Neural cell (in vitro differentiated cells): ENCODE results near the gene PPY. TPM values are rescaled to one million over a fixed set of nuclear protein-coding genes. Genes with fewer than 3 reads are reported as not detected.
A peak's percentile ranks its signal among the peaks of the same experiment; 100 is the strongest.

ENCODE experiments used
- H2AFZ ChIP-seq: fragments of 200-600, 300-800 bp; sonication (generic), shearing (Covaris generic); 2 replicates; pipeline ENCODE4 v1.6.0; 2014; ENCODE audit warnings: low read depth, mild to moderate bottlenecking, antibody characterized with exemption, low read length, moderate library complexity
- H3F3A ChIP-seq: fragments of 200-600 bp; shearing (Covaris generic); 2 replicates; pipeline ENCODE4 v1.6.1; 2016; ENCODE audit warnings: mild to moderate bottlenecking, moderate library complexity, mixed read lengths, antibody characterized with exemption, low read length; ENCODE audit not compliant: insufficient read depth, poor library complexity, severe bottlenecking
- H3K27ac ChIP-seq: fragments of 200-600, 300-800 bp; sonication (generic), shearing (Covaris generic); 2 replicates; pipeline ENCODE4 v1.5.1; 2014; ENCODE audit warnings: mild to moderate bottlenecking, low read length, moderate library complexity
- H3K27me3 ChIP-seq: fragments of 300-800, 200-600 bp; sonication (generic), shearing (Covaris generic); 2 replicates; pipeline ENCODE4 v1.6.0; 2014; ENCODE audit warnings: mild to moderate bottlenecking, low read depth, low read length, moderate library complexity; ENCODE audit not compliant: insufficient read depth
- H3K36me3 ChIP-seq: fragments of 300-800, 200-600 bp; sonication (generic), shearing (Covaris generic); 2 replicates; pipeline ENCODE4 v1.5.1; 2014; ENCODE audit warnings: mild to moderate bottlenecking, antibody characterized with exemption, low read length, moderate library complexity; ENCODE audit not compliant: insufficient read depth
- H3K4me2 ChIP-seq: fragments of 300-800, 200-600 bp; sonication (generic), shearing (Covaris generic); 2 replicates; pipeline ENCODE4 v1.6.0; 2014; ENCODE audit warnings: mild to moderate bottlenecking, low read length
- H3K4me3 ChIP-seq: fragments of 300-800, 200-600 bp; sonication (generic), shearing (Covaris generic); 2 replicates; pipeline ENCODE4 v1.5.1; 2014; ENCODE audit warnings: mild to moderate bottlenecking, low read length, moderate library complexity
- H3K79me2 ChIP-seq: fragments of 200-600 bp; shearing (Covaris generic); replicated peaks from 2 replicates; pipeline ENCODE4 v1.6.0; 2014; ENCODE audit warnings: mild to moderate bottlenecking, low read length, moderate library complexity; ENCODE audit not compliant: insufficient read depth
- H3K9ac ChIP-seq: fragments of 300-800, 200-600 bp; sonication (generic), shearing (Covaris generic); 2 replicates; pipeline ENCODE4 v1.6.1; 2016; ENCODE audit warnings: mild to moderate bottlenecking, low read length, mixed read lengths
- H3K9me2 ChIP-seq: fragments of 200-600 bp; shearing (Covaris generic); 2 replicates; pipeline ENCODE4 v1.6.1; 2016; ENCODE audit warnings: mild to moderate bottlenecking, low read length, mixed read lengths; ENCODE audit not compliant: insufficient read depth
- H3K9me3 ChIP-seq: fragments of 200-600, 300-800 bp; sonication (generic), shearing (Covaris generic); 2 replicates; pipeline ENCODE4 v1.6.1; 2016; ENCODE audit warnings: mild to moderate bottlenecking, mixed run types, low read length, moderate library complexity, mixed read lengths
- H4K20me1 ChIP-seq: fragments of 200-600 bp; shearing (Covaris generic); 2 replicates; pipeline ENCODE4 v1.6.1; 2016; ENCODE audit warnings: mild to moderate bottlenecking, mixed run types; ENCODE audit not compliant: insufficient read depth
- EP300 ChIP-seq: fragments of 450-650 bp; conservative IDR thresholded peaks from 2 replicates; pipeline ENCODE4 v1.6.1; 2014; ENCODE audit warnings: antibody characterized with exemption, mild to moderate bottlenecking, moderate library complexity; ENCODE audit not compliant: poor library complexity, severe bottlenecking
- EZH2 ChIP-seq: fragments of 200-600, 300-800 bp; shearing (Covaris generic), sonication (generic); IDR thresholded peaks from 2 replicates; pipeline ENCODE4 v1.6.1; 2014; ENCODE audit warnings: antibody characterized with exemption, low read length, borderline replicate concordance, mild to moderate bottlenecking; ENCODE audit not compliant: insufficient read depth, poor library complexity, severe bottlenecking
- MXI1 ChIP-seq: fragments of 450-650 bp; conservative IDR thresholded peaks from 2 replicates; pipeline ENCODE4 v1.6.1; 2014; ENCODE audit warnings: antibody characterized with exemption, mild to moderate bottlenecking; ENCODE audit not compliant: poor library complexity, severe bottlenecking
- POLR2AphosphoS5 ChIP-seq: IDR thresholded peaks from 2 replicates; pipeline ENCODE4 v1.6.1; 2012
- RAD21 ChIP-seq: fragments of 450-650 bp; conservative IDR thresholded peaks from 2 replicates; pipeline ENCODE4 v1.6.1; 2014; ENCODE audit warnings: antibody characterized with exemption, mild to moderate bottlenecking, moderate library complexity
- REST ChIP-seq: IDR thresholded peaks from 2 replicates; pipeline ENCODE4 v1.6.1; 2012; ENCODE audit warnings: borderline replicate concordance
- SMC3 ChIP-seq: fragments of 450-650 bp; conservative IDR thresholded peaks from 2 replicates; pipeline ENCODE4 v1.6.1; 2014; ENCODE audit warnings: antibody characterized with exemption, mild to moderate bottlenecking, moderate library complexity; ENCODE audit not compliant: poor library complexity
- TAF1 ChIP-seq: IDR thresholded peaks from 2 replicates; pipeline ENCODE4 v1.6.1; 2012; ENCODE audit warnings: low read depth
- polyA plus RNA-seq: library from polyadenylated mRNA; depleted of rRNA; stranded (reverse); fragments of >200 nt; gene quantifications from 2 replicates; pipeline ENCODE4 v1.2.3, GENCODE V29; 2014
- TF ChIP-seq, protein P1 (sequence below): fragments of 450-650 bp; IDR thresholded peaks from 2 replicates; pipeline ENCODE4 v1.5.1; 2014; ENCODE audit warnings: antibody characterized with exemption, mild to moderate bottlenecking, moderate library complexity; ENCODE audit not compliant: poor library complexity, severe bottlenecking

PPY gene
- polyA plus RNA-seq, 1 donor from 2014 or later: not detected

DNA sequence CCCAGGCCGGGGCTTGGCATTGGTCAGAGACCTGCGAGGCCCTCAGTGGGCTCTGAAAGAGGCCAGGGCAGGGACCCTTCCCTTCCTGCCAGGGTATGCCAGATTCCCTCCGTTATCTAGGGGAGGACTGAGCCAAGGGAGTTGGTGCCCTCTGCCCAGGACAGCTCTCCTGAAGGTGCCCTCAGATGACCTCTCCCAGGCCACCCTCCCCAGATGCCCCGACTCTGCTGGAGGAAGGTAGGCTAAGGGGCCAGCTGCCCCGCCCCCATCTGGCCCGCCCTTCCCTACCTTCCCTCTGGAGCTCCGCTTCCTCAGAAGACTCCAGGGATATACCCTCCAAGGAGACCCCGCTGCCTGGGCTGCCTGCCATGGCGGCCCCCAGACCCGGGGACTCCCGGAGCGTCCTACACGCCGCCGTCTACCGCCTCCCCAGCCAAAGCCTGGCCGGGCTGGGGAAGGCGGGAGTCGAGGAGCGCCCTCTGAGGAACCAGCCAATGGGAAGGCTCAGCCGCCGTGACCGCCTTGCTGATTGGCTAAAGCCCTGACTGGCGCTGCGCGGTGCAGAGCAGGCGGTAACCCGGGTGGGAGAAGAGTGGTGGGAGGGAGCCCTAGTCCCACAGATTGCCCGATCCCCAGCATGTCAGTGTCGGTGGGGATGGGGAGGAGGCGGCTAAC, 42.0 kb downstream of the PPY start:
- TF ChIP-seq POLR2AphosphoS5 (peak; percentile 38), REST (no peak), EZH2 (no peak), MXI1 (peak; percentile 48)
- Histone ChIP-seq H3K36me3 (no peaks in the 10 kb centered on the region), H3K9me3 (no peaks in the 10 kb centered on the region), H3K4me3 (peak overlapping the region; percentile 86), H3K27me3 (no peaks in the 10 kb centered on the region), H3K79me2 (peaks cover 12% of the 10 kb centered on the region), H3K4me2 (peak overlapping the region; percentile 80), H3K9me2 (no peaks in the 10 kb centered on the region), H3K27ac (no peak overlapping the region), H4K20me1 (no peaks in the 10 kb centered on the region), H3F3A (no peaks in the 10 kb centered on the region), H3K9ac (peak overlapping the region; percentile 68), H2AFZ (peak overlapping the region; percentile 45)

- Histone ChIP-seq H3K27me3 (no peaks in the 10 kb centered on the region), H3K9me2 (no peaks in the 10 kb centered on the region), H3K4me2 (no peak overlapping the region), H4K20me1 (no peaks in the 10 kb centered on the region), H3K79me2 (no peaks in the 10 kb centered on the region), H3K9me3 (no peaks in the 10 kb centered on the region), H3F3A (no peaks in the 10 kb centered on the region), H3K27ac (no peak overlapping the region), H3K9ac (no peak overlapping the region), H2AFZ (no peak overlapping the region), H3K36me3 (no peaks in the 10 kb centered on the region), H3K4me3 (no peak overlapping the region)
- TF ChIP-seq SMC3: no peak
- no peak for TF ChIP-seq POLR2AphosphoS5
- no peak for TF ChIP-seq EZH2
- no peak for TF ChIP-seq EP300
- TF ChIP-seq MXI1: no peak
- TF ChIP-seq RAD21: no peak
- no peak for TF ChIP-seq REST
- TF ChIP-seq TAF1: no peak
- TF ChIP-seq, protein P1, sequence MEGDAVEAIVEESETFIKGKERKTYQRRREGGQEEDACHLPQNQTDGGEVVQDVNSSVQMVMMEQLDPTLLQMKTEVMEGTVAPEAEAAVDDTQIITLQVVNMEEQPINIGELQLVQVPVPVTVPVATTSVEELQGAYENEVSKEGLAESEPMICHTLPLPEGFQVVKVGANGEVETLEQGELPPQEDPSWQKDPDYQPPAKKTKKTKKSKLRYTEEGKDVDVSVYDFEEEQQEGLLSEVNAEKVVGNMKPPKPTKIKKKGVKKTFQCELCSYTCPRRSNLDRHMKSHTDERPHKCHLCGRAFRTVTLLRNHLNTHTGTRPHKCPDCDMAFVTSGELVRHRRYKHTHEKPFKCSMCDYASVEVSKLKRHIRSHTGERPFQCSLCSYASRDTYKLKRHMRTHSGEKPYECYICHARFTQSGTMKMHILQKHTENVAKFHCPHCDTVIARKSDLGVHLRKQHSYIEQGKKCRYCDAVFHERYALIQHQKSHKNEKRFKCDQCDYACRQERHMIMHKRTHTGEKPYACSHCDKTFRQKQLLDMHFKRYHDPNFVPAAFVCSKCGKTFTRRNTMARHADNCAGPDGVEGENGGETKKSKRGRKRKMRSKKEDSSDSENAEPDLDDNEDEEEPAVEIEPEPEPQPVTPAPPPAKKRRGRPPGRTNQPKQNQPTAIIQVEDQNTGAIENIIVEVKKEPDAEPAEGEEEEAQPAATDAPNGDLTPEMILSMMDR: no peak
Observed at GRCh38 chr17:43898446-43898845, 43.8 kb downstream of the PPY start.
